ENCODE measurements around the gene MRPL38. TPM values are rescaled to one million over a fixed set of nuclear protein-coding genes. Genes with fewer than 3 reads are reported as not detected.
A peak's percentile ranks its signal among the peaks of the same experiment; 100 is the strongest.

Gene MRPL38
- total RNA-seq, 1 experiment from 2014 or later = 219 TPM

GRCh38 chr17:75941442-75941819 lies 36.7 kb upstream of the MRPL38 start:
- Histone ChIP-seq H3K4me3 (replicated peaks in 1 of 2; ENCODE audit: low read depth in 1 of 2, low read length in 2 of 2) (peak overlapping the region; percentile 32 to 88), H3K36me3 (ENCODE audit: control insufficient read depth in 1 of 2, insufficient read depth in 2 of 2, low read length in 2 of 2) (0 out of 4 replicates have a peak, but pooled peaks cover 2 to 7% of the 10 kb centered on the region in 2 experiments), H2AFZ (ENCODE audit: low read depth, low read length, poor library complexity, severe bottlenecking) (peak overlapping the region; percentile 10), H3K9ac (ENCODE audit: low read length) (peak overlapping the region; percentile 96), H3K9me2 (ENCODE audit: insufficient read depth) (no peaks in the 10 kb centered on the region), H3K4me2 (ENCODE audit: low read length) (peak overlapping the region; percentile 95), H3K79me2 (ENCODE audit: insufficient read depth, low read length) (no peaks in the 10 kb centered on the region), H4K20me1 (ENCODE audit: insufficient read depth) (no peaks in the 10 kb centered on the region), H3K9me3 (ENCODE audit: control insufficient read depth in 1 of 2, insufficient read depth in 1 of 2, low read depth in 1 of 2, low read length in 2 of 2) (no peaks in the 10 kb centered on the region), H3K27me3 (ENCODE audit: insufficient read depth, low read length) (no peaks in the 10 kb centered on the region), H3K27ac (ENCODE audit: low read depth, low read length) (peak overlapping the region; percentile 69), H3K4me1 (ENCODE audit: control insufficient read depth in 1 of 2, insufficient read depth in 2 of 2, low read length in 2 of 2) (peaks cover 10 to 17% of the 10 kb centered on the region in 2 experiments)
- no TSS peak for BruUV-seq (replicated peaks)
- ATAC-seq = no peak
- TF ChIP-seq CTCF (IDR thresholded peaks at IDR 0.05 in 2 of 3, conservative IDR thresholded peaks at IDR 0.05 in 1 of 3; ENCODE audit: borderline replicate concordance in 1 of 3, insufficient read depth in 1 of 3, low read depth in 2 of 3, low read length in 2 of 3) (no peak), EGR1 (IDR thresholded peaks at IDR 0.05; ENCODE audit: low read depth) (no peak), POLR2A (IDR thresholded peaks at IDR 0.05; ENCODE audit: borderline replicate concordance, extremely low read depth, insufficient read depth, insufficient read length) (no peak), SIN3A (IDR thresholded peaks at IDR 0.05; ENCODE audit: low read depth) (no peak), MAX (IDR thresholded peaks at IDR 0.05) (no peak), ZFX (IDR thresholded peaks at IDR 0.05) (no peak)
- DNase-seq (ENCODE audit: low read depth, low spot score) = no peak
- ChIA-PET POLR2A (interaction anchor here (0.6 to 1.2 kb wide), 11 partner anchors 8 to 599 kb away, joined by 3 to 6 read pairs (median 4); partner anchors contain the start of genes ACOX1, PRCD and TEN1), RAD21 (ENCODE audit: low non-redundant PET in 1 of 2, low total read pairs in 2 of 2, uncharacterized antibody in 2 of 2, unreplicated experiment in 2 of 2) (interaction anchor here in 1 of 2 experiments (0.5 kb wide), 1 partner anchor 47 kb away, joined by 6 read pairs; no protein-coding TSS in a partner anchor), CTCF (interaction anchor here (1.0 to 1.4 kb wide), 6 partner anchors 14 to 158 kb away, joined by 3 to 8 read pairs (median 4); partner anchors contain the start of genes ACOX1, MRPL38, TEN1 and WBP2)
- intact Hi-C loops (cut with micrococcal nuclease) = loop anchor here (1.0 kb wide), 2 partner anchors 36 to 38 kb away; partner anchors contain the start of genes ACOX1 and TEN1
